Mucosa of descending colon (tissue), 3 donors: Measurements from ENCODE around the gene CD93. TPM values are rescaled to one million over a fixed set of nuclear protein-coding genes. Genes with fewer than 3 reads are reported as not detected.

ENCODE experiments used
- ATAC-seq: fragments of 200-7000 bp; cut with Tn5 transposase; one replicate; pipeline ENCODE4 v1.9.1; 2020; ENCODE audit warnings: mild to moderate bottlenecking, moderate library complexity
- DNase-seq, 3 donors: peaks; one replicate each; pipeline ENCODE4 v3.0.0-alpha.2; 2020
- H3K36me3 ChIP-seq: fragments of 200-600 bp; one replicate; pipeline ENCODE4 v1.8.0; 2021; ENCODE audit warnings: low read depth, mild to moderate bottlenecking
- H3K4me1 ChIP-seq: fragments of 200-600 bp; one replicate; pipeline ENCODE4 v1.8.0; 2021; ENCODE audit warnings: low read depth, mild to moderate bottlenecking
- H3K4me3 ChIP-seq: fragments of 200-600 bp; one replicate; pipeline ENCODE4 v1.8.0; 2021; ENCODE audit warnings: mild to moderate bottlenecking
- H3K9me3 ChIP-seq: fragments of 200-600 bp; one replicate; pipeline ENCODE4 v1.8.0; 2021; ENCODE audit warnings: mild to moderate bottlenecking
- intact Hi-C, 2 donors: fragments of 100-400 bp; cut with DNase I in 1 of 2; cut with micrococcal nuclease in 1 of 2; formaldehyde crosslinking; loops; one replicate each; pipeline versions ENCODE4 v1.11.0 to v1.11.1; 2022; cut with DNase I, micrococcal nuclease
- total RNA-seq, 3 donors: library from RNA; stranded (reverse); fragmentation: NEBNext Ultra II Directional in 2 of 3; extraction: Animal tissue kit (Norgen Biotek cat#: 25700) in 2 of 3; gene quantifications; one replicate each; pipeline versions ENCODE4 v1.2.1 to v1.2.4, GENCODE V29; 2021 to 2023
- TF ChIP-seq, protein P1 (sequence below): fragments of 200-600 bp; IDR thresholded peaks from one replicate; pipeline ENCODE4 v1.8.0; 2022; ENCODE audit warnings: antibody characterized with exemption, mild to moderate bottlenecking
- donor health status: DM: no; HTN: no; CAD: no; lungs with moderate emphysema.
- donor health status: DM: no; HTN: no; CAD: no.
- donor health status: DM: no; HTN: yes; CAD: no.

CD93 gene
- total RNA-seq, 3 donors from 2014 or later: 7.6 to 24.2 (median 20.1) TPM

DNA sequence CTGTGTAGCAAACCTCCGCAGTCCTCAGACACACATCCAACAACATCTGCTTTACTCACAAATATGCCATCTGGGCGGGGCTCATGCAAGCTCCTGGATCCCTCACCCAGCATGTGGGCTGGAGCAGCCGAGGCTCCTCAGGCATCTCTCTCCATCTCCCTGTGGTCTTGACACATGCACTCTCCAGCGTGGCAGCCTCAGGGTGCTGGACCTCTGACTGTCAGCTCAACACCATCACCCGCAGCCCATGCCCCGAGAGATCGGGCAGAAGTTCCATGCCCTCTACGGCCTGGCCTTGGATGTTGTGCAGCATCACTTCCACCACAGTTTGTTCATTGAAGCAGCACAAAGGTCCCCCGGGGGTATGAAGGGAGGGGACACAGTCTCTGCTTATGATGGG lies 32.6 kb upstream of the CD93 start:
- H3K4me1 ChIP-seq: no peaks in the 10 kb centered on the region
- no peaks in the 10 kb centered on the region for H3K36me3 ChIP-seq
- TF ChIP-seq, protein P1, sequence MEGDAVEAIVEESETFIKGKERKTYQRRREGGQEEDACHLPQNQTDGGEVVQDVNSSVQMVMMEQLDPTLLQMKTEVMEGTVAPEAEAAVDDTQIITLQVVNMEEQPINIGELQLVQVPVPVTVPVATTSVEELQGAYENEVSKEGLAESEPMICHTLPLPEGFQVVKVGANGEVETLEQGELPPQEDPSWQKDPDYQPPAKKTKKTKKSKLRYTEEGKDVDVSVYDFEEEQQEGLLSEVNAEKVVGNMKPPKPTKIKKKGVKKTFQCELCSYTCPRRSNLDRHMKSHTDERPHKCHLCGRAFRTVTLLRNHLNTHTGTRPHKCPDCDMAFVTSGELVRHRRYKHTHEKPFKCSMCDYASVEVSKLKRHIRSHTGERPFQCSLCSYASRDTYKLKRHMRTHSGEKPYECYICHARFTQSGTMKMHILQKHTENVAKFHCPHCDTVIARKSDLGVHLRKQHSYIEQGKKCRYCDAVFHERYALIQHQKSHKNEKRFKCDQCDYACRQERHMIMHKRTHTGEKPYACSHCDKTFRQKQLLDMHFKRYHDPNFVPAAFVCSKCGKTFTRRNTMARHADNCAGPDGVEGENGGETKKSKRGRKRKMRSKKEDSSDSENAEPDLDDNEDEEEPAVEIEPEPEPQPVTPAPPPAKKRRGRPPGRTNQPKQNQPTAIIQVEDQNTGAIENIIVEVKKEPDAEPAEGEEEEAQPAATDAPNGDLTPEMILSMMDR: no peak
- H3K9me3 ChIP-seq: no peaks in the 10 kb centered on the region
- intact Hi-C loops: no loop called here
- ATAC-seq: no peak
- no peak for DNase-seq
- H3K4me3 ChIP-seq: no peak overlapping the region

- ATAC-seq: no peak
- intact Hi-C loops: no loop called here
- DNase-seq: no peak
- Histone ChIP-seq H3K4me3 (no peak overlapping the region), H3K36me3 (no peaks in the 10 kb centered on the region), H3K4me1 (no peaks in the 10 kb centered on the region), H3K9me3 (no peaks in the 10 kb centered on the region)
- TF ChIP-seq, protein P1: no peak
Observed at GRCh38 chr20:23118144-23118543, 32.0 kb upstream of the CD93 start.

GRCh38 chr20:23117738-23118137 lies 31.6 kb upstream of the CD93 start:
- TF ChIP-seq, protein P1: no peak
- ATAC-seq: no peak
- Histone ChIP-seq H3K4me3 (no peak overlapping the region), H3K36me3 (no peaks in the 10 kb centered on the region), H3K9me3 (no peaks in the 10 kb centered on the region), H3K4me1 (no peaks in the 10 kb centered on the region)
- intact Hi-C loops: no loop called here
- DNase-seq: no peak

DNA sequence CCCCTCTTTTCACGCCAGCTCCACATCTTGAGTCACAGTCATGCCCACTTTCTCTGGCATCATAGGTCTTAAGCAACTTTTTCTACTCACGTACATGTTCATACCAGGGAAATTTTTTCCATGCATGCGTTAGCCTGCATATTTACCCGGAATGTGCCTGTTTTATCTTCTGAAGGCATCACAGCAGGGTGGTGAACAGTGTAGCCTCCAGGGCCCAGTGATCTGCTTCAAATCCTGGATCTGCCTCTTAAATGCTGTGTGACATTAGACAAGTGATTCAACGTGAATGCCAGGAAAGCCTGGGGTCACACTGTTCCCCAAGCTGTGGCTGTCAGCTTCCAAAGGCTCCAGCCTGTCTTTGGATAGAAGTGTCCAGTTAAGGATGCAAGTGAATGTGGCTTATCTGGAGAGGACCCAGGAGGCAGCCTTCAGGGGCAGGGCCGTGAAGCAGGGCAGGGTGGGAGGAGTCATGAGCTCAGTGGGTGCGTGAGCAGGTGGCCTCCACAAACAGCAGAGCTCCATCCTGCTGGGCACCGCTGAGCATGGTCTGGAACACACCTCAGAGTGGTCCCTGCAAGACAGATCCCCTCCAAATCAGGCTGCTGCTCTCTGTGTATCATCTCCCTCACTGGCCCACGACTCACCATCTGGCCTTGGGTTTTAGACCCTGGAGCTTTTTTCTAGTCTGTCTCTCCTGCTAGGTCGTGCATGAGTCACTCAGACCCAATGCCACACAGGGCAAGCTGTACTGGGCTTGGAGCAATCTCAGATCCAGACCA lies 30.4 kb upstream of the CD93 start:
- TF ChIP-seq, protein P1: no peak
- ATAC-seq (no peak), DNase-seq (no peak)
- intact Hi-C loops: no loop called here
- Histone ChIP-seq H3K4me3 (no peak overlapping the region), H3K4me1 (no peaks in the 10 kb centered on the region), H3K9me3 (no peaks in the 10 kb centered on the region), H3K36me3 (no peaks in the 10 kb centered on the region)

GRCh38 chr20:23115822-23116221 lies 29.7 kb upstream of the CD93 start:
- no peak for DNase-seq
- intact Hi-C loops: no loop called here

More at GRCh38 chr20:23115822-23116221, 29.7 kb upstream of the CD93 start:
- Histone ChIP-seq H3K4me1 (no peaks in the 10 kb centered on the region), H3K4me3 (no peak overlapping the region), H3K9me3 (no peaks in the 10 kb centered on the region), H3K36me3 (no peaks in the 10 kb centered on the region)
- TF ChIP-seq, protein P1: no peak
- peak; percentile 35 for ATAC-seq
